Subcutaneous adipose tissue (tissue), 4 donors: ENCODE results near the gene DCLK2. TPM values are rescaled to one million over a fixed set of nuclear protein-coding genes. Genes with fewer than 3 reads are reported as not detected.

Experiments used
- total RNA-seq, 4 donors: library from RNA; depleted of rRNA; stranded (reverse); fragments of >200 nt; gene quantifications; one replicate each; pipeline ENCODE4 v1.1.0, GENCODE V29; 2016
- TF ChIP-seq, protein P1 (sequence below): fragments of 450-650 bp; IDR thresholded peaks from one replicate; pipeline ENCODE4 v1.5.1; 2016; ENCODE audit warnings: low read depth, mild to moderate bottlenecking, control low read depth, antibody characterized with exemption, moderate library complexity

Gene DCLK2
- total RNA-seq, 4 donors from 2014 or later, result 2.4 to 6.2 (median 3.9) TPM

GRCh38 chr4:150126864-150127203 is 48.6 kb downstream of the DCLK2 start:
- TF ChIP-seq, protein P1, sequence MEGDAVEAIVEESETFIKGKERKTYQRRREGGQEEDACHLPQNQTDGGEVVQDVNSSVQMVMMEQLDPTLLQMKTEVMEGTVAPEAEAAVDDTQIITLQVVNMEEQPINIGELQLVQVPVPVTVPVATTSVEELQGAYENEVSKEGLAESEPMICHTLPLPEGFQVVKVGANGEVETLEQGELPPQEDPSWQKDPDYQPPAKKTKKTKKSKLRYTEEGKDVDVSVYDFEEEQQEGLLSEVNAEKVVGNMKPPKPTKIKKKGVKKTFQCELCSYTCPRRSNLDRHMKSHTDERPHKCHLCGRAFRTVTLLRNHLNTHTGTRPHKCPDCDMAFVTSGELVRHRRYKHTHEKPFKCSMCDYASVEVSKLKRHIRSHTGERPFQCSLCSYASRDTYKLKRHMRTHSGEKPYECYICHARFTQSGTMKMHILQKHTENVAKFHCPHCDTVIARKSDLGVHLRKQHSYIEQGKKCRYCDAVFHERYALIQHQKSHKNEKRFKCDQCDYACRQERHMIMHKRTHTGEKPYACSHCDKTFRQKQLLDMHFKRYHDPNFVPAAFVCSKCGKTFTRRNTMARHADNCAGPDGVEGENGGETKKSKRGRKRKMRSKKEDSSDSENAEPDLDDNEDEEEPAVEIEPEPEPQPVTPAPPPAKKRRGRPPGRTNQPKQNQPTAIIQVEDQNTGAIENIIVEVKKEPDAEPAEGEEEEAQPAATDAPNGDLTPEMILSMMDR, result no peak

DNA sequence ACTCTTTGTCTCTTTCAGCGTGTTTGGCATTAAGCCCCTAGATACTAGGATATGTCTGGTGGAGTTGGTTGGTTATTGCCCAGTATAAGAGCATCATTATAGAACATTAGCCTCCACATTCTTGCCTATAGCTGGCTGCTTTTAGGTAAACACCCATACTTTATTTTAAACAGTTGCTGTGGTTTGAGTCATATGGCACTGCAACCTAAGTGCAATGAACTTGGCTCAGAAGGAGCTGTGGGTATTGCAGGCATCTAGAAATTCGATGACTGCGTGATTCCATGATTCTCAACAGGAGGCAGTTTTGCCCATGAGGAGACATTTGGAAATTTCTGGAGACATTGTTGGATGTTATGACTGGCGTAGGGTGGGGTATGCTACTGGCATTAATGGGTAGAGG is 49.5 kb downstream of the DCLK2 start:
- TF ChIP-seq, protein P1, result no peak

DNA sequence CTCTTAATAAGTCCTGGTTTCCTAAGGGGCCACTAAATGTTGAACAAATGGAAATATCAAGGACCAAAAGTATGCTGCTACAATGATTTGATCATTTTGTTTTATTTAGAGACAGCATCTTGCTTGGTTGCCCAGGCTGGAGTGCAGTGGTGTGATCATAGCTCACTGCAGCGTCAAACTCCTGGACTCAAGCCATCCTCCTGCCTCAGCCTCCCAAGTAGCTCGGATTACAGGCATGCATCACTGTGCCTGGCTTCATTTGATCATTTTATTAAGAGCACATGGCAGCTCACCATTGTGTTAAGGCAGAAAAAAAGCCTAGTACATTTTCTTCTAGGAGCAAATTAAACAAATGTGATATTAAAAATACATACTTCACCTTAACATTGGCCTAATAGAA is 52.7 kb downstream of the DCLK2 start:
- TF ChIP-seq, protein P1, result no peak

GRCh38 chr4:150131581-150132228 is 53.5 kb downstream of the DCLK2 start:
- TF ChIP-seq, protein P1, result no peak

GRCh38 chr4:150133605-150134004 is 55.4 kb downstream of the DCLK2 start:
- TF ChIP-seq, protein P1, result no peak

DNA sequence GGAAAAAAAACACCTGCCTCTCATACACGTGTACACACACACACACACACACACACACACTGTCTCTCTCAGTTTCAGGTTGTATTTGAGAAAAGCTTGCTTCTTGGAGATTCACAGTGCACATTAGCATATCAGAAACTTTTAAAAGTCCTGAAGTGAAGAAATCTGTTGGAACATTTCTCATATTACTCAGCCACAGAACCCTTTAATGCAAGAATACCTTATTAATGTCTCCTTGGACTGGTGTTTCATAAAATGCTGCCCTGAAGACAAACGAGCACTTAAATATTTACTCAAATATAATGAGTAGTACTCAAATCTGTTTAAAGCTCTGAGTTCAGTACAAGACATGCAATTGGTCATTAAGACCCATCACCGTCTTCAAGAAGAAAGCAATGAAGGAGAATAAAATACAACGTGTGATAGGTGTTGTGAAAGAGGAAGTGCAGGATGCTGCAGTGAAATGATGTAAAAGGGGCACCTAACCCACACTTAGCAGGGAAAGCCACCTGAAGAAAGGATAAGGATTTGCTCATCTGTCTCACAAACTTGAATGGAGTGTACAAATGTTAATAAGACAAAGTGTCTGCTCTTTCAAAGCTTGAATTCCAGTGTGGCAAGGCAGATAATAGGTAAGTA is 57.0 kb downstream of the DCLK2 start:
- TF ChIP-seq, protein P1, result no peak

DNA sequence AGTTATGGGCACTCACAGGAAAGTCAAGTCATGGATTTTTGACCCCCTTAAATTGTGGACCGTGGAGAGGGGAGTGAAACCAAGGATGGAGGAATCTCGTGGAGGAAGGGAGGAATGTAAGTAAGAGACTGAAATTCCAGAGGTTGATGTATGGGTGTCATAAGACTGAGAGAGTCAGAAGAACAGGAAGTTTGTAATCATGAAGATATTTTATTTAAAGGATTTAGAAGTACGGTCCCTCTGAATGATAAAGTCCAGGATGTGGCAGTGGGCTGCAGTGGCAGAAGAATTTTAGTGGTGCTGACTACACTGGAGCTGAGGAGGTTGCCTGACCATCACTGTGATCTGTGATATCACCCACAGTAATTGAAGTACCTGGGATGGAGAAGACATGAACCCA is 57.8 kb downstream of the DCLK2 start:
- TF ChIP-seq, protein P1, result no peak
